DND-41 (cell line): Measurements from ENCODE around the gene RSPH4A.

Experiments used
- ATAC-seq: fragments of 200-7000 bp; cut with Tn5 transposase; 3 replicates; pipeline ENCODE4 v1.9.1; 2021; ENCODE audit warnings: low read depth; ENCODE audit not compliant: insufficient read depth
- DNase-seq: peaks from one replicate; pipeline ENCODE4 v3.0.0-alpha.2; 2020
- H2AFZ ChIP-seq: 2 replicates; pipeline ENCODE4 v1.6.0; 2012; ENCODE audit warnings: low read depth, low read length
- H3K27ac ChIP-seq: 2 replicates; pipeline ENCODE4 v1.5.1; 2012; ENCODE audit warnings: low read length, inconsistent platforms
- H3K27me3 ChIP-seq: fragments of 200-600 bp; sonication (generic); 2 replicates; pipeline ENCODE4 v1.6.0; 2012; ENCODE audit warnings: low read length, mild to moderate bottlenecking, inconsistent platforms; ENCODE audit not compliant: insufficient read depth, poor library complexity
- H3K36me3 ChIP-seq: 2 replicates; pipeline ENCODE4 v1.5.1; 2012; ENCODE audit warnings: low read length, inconsistent platforms; ENCODE audit not compliant: insufficient read depth
- H3K4me1 ChIP-seq: 2 replicates; pipeline ENCODE4 v1.5.1; 2012; ENCODE audit warnings: mild to moderate bottlenecking, low read length; ENCODE audit not compliant: insufficient read depth
- H3K4me2 ChIP-seq: 2 replicates; pipeline ENCODE4 v1.6.0; 2012; ENCODE audit warnings: mild to moderate bottlenecking, moderate library complexity, low read length, inconsistent platforms; ENCODE audit not compliant: insufficient read depth
- H3K4me3 ChIP-seq, 2 experiments: fragments of 200-600 bp in 1 of 2; shearing (Covaris generic) in 1 of 2; 2 replicates each; pipeline ENCODE4 v1.5.1; 2012 to 2016; ENCODE audit warnings: inconsistent platforms in 2 of 2, low read length in 2 of 2, mild to moderate bottlenecking in 2 of 2, low read depth in 1 of 2, moderate library complexity in 1 of 2
- H3K79me2 ChIP-seq: 2 replicates; pipeline ENCODE4 v1.6.0; 2012; ENCODE audit warnings: low read length, inconsistent platforms; ENCODE audit not compliant: insufficient read depth
- H3K9ac ChIP-seq: 2 replicates; pipeline ENCODE4 v1.6.0; 2012; ENCODE audit warnings: low read depth, mild to moderate bottlenecking, inconsistent platforms, low read length, moderate library complexity
- H3K9me3 ChIP-seq: 2 replicates; pipeline ENCODE4 v1.5.1; 2012; ENCODE audit warnings: low read length, moderate library complexity, mild to moderate bottlenecking, inconsistent platforms; ENCODE audit not compliant: insufficient read depth, severe bottlenecking
- H4K20me1 ChIP-seq: 2 replicates; pipeline ENCODE4 v1.6.0; 2012; ENCODE audit warnings: low read length; ENCODE audit not compliant: insufficient read depth
- CTCF ChIP-seq: IDR thresholded peaks from 2 replicates; pipeline ENCODE4 v1.5.1; 2012; ENCODE audit warnings: borderline replicate concordance, low read length, moderate library complexity, mild to moderate bottlenecking; ENCODE audit not compliant: poor library complexity, severe bottlenecking; ENCODE audit errors: extremely low read depth
- EZH2 ChIP-seq: IDR thresholded peaks from 3 replicates; pipeline ENCODE4 v1.6.1; 2012; ENCODE audit warnings: borderline replicate concordance, low read depth, mild to moderate bottlenecking, moderate library complexity, low read length, inconsistent platforms; ENCODE audit not compliant: severe bottlenecking

Gene RSPH4A

GRCh38 chr6:116680880-116681672, 64.8 kb downstream of the RSPH4A start, which contains the start of gene KPNA5:
Gene KPNA5, plus strand, starts transcription at chr6:116681211. Its CDS starts 124 bp downstream, at chr6:116681335.
- peaks cover 50% of the 10 kb centered on the region for H3K79me2 ChIP-seq
- peak within 1 kb of the TSS; percentile 97 for H2AFZ ChIP-seq
- H3K27ac ChIP-seq: peak within 1 kb of the TSS; percentile 89
- no peaks in the 10 kb centered on the region for H3K27me3 ChIP-seq
- H3K4me3 ChIP-seq: peak within 1 kb of the TSS; percentile 74 to 90
- no peaks in the 10 kb centered on the region for H3K9me3 ChIP-seq
- DNase-seq (peak; percentile 95), ATAC-seq (peak; percentile 92)
- no peak for TF ChIP-seq EZH2
- TF ChIP-seq CTCF: no peak
- H3K4me1 ChIP-seq: peaks cover 35% of the 10 kb centered on the region
- H3K9ac ChIP-seq: peak within 1 kb of the TSS; percentile 85
- peak within 1 kb of the TSS; percentile 91 for H3K4me2 ChIP-seq
- peaks cover 17% of the 10 kb centered on the region for H3K36me3 ChIP-seq
- peaks cover 10% of the 10 kb centered on the region; the same call in 1 of the 2 replicates for H4K20me1 ChIP-seq

GRCh38 chr6:116682334-116682712, 66.0 kb downstream of the RSPH4A start:
- no peaks in the 10 kb centered on the region for H3K9me3 ChIP-seq
- DNase-seq (peak; percentile 63), ATAC-seq (peak; percentile 50)
- H3K4me3 ChIP-seq: peak overlapping the region; percentile 74 to 90
- H3K4me2 ChIP-seq: peak overlapping the region; percentile 91
- peak overlapping the region; percentile 85 for H3K9ac ChIP-seq
- TF ChIP-seq CTCF: no peak
- TF ChIP-seq EZH2: no peak
- H2AFZ ChIP-seq: peak overlapping the region; percentile 32
- H3K4me1 ChIP-seq: peaks cover 36% of the 10 kb centered on the region
- peaks cover 62% of the 10 kb centered on the region for H3K79me2 ChIP-seq
- H3K27me3 ChIP-seq: no peaks in the 10 kb centered on the region
- H3K27ac ChIP-seq: peak overlapping the region; percentile 53
- H3K36me3 ChIP-seq: peaks cover 18% of the 10 kb centered on the region
- H4K20me1 ChIP-seq: peaks cover 21% of the 10 kb centered on the region; the same call in 1 of the 2 replicates
